Activated naive CD4-positive, alpha-beta T cell treated with anti-CD3 and anti-CD28 coated beads, Interleukin-2, amount 50 U/mL, for 16 hours (primary cell): ENCODE results near the gene ASNS.
A peak's percentile ranks its signal among the peaks of the same experiment; 100 is the strongest.
"Not testable (repeated sequence)": the region's sequence is repeated elsewhere in the genome, so short reads cannot be mapped to it uniquely, and the experiment has no call there.

Experiments
- DNase-seq: peaks from one replicate; pipeline ENCODE4 v3.0.0-alpha.2; 2020

ASNS gene

GRCh38 chr7:97872025-97872669, at the start of gene ASNS:
Gene ASNS, minus strand, starts transcription at chr7:97872408. Its CDS starts 3,252 bp downstream, at chr7:97869156.
- DNase-seq = peak; percentile 95

- DNase-seq = not testable (repeated sequence)
Observed at GRCh38 chr7:97921254-97921653, 49.0 kb upstream of the ASNS start.

GRCh38 chr7:97915267-97915666, 43.1 kb upstream of the ASNS start:
- not testable (repeated sequence) for DNase-seq

DNA sequence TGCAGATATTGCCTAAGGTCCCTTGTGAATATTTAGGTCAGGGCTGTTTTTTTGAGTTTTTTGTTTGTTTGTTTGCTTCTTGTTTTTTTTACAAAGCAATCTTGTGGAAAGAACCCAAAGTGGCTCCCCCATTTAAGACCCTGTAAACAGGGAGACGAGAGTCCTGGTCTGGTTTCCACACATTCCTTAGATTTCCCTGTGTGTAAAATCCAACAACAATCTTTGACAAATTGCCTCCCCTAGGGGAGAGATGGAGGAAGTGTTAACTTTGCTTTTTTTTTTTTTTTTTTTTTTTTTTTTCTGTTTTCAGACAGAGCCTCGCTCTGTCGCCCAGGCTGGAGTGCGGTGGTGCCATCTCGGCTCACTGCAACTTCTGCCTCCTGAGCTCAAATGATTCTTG, 40.1 kb upstream of the ASNS start:
- not testable (repeated sequence) for DNase-seq

GRCh38 chr7:97896893-97897292, 24.7 kb upstream of the ASNS start:
- not testable (repeated sequence) for DNase-seq

GRCh38 chr7:97891721-97892120, 19.5 kb upstream of the ASNS start:
- not testable (repeated sequence) for DNase-seq

- DNase-seq = not testable (repeated sequence)
Observed at GRCh38 chr7:97879527-97879926, 7.3 kb upstream of the ASNS start.

- DNase-seq = not testable (repeated sequence)
Observed at GRCh38 chr7:97874894-97875293, 2.7 kb upstream of the ASNS start.

DNA sequence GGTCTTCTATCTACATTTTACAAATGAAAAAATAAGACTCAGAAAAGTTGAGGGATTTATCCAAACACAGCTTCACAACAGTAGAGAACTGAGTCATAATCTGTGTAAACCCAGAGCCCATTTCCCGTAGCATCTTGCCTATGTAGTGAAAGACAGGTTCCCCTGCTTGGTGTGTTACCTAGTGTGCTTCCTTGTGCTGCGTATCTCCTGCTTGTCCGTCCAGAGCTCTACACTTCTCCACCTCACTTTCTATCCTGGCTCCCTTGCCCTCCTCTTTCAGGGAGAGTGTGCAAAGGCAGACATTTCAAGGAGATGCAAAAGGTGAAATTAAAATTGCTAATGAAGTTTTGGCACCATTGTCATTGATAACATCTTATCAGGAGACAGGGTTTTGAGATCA, 1.4 kb upstream of the ASNS start:
- DNase-seq = no peak

- DNase-seq = no peak
Observed at GRCh38 chr7:97871659-97872024, 566 bp downstream of the ASNS start.

- DNase-seq = no peak
Observed at GRCh38 chr7:97868788-97869187, 3.4 kb downstream of the ASNS start.

- DNase-seq = no peak
Observed at GRCh38 chr7:97868314-97868713, 3.9 kb downstream of the ASNS start.

DNA sequence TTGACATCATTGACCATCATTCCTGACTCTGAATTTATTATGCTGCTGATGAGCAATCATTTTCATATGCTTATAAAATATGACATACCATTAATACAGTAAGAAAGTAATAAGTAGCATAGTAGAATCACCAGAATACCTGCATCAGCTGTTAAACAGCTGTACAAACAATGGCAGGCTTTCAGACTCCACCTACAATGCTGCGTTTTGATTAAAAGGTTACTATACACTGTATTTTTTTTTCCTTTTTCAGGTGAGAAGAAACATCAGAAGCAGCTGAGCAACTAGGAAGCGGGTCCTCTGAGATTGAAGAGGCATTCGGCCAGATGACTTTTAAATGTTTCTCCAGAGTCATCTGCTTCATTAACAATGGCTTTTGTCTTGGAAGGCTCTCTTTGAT, 7.1 kb downstream of the ASNS start:
- DNase-seq = no peak

DNA sequence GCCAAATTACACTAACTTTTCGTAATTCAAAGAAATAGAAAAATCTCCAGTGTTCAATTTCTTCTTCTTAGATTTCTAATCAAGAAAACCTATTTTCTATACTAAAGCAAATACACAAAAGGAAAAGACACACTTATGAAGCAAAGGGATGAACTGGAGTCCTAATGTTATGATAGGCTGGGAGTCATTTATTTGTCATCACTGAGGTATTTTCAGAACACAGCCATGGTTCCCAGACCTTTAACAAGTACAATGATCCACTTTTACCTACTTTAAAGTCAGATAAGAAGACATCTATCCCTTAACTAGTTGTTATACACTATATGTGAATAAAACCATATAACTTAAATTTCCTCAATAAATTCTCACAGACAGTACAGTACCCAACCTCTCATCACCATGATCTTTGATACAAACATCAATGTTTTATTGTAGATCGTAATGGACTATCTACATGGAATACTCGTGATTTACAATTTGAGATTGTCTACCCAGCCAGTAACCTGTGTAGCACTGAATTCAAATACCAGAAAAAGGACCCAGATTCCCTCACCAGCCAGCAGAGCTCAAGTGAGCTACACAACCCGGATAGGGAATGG, 12.5 kb downstream of the ASNS start:
- no peak for DNase-seq

- no peak for DNase-seq
Observed at GRCh38 chr7:97858221-97858620, 14.0 kb downstream of the ASNS start.

DNA sequence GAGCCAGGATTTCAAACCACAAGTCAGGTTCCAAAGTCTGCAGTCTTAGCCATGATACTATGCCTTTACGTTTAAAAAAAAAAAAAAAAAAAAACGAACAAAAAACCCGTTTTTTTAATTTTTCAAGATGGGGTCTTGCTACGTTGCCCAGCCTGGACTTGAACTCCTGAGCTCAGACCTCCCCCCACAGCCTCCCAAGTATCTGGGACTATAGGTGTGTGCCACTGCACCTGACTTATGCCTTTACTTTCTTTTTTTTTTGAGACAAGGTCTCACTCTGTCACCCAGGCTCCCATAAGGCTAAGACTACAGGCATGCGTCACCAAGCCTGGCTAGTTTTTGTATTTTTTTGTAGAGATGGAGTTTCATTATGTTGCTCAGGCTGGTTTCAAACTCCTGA, 14.7 kb downstream of the ASNS start:
- DNase-seq = no peak

DNA sequence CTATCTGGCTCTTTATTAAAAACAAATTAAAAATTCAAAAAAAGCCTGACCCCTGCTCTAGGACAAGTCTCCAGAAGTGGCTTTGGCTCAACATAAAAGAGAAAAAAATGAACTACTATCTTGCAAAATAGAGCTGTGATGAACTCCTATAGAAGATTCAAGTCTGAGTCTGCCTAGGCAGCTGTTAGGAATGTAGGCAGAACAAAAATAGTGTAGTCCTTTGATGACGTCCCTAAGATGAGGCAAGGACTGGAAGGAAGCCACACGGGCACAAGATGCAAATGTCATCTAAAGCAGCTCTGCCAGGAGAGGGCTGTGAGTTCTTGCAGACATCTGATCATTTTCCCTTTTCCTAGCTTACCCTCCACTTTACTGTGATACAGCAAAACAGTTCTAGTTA, 20.5 kb downstream of the ASNS start:
- no peak for DNase-seq

DNA sequence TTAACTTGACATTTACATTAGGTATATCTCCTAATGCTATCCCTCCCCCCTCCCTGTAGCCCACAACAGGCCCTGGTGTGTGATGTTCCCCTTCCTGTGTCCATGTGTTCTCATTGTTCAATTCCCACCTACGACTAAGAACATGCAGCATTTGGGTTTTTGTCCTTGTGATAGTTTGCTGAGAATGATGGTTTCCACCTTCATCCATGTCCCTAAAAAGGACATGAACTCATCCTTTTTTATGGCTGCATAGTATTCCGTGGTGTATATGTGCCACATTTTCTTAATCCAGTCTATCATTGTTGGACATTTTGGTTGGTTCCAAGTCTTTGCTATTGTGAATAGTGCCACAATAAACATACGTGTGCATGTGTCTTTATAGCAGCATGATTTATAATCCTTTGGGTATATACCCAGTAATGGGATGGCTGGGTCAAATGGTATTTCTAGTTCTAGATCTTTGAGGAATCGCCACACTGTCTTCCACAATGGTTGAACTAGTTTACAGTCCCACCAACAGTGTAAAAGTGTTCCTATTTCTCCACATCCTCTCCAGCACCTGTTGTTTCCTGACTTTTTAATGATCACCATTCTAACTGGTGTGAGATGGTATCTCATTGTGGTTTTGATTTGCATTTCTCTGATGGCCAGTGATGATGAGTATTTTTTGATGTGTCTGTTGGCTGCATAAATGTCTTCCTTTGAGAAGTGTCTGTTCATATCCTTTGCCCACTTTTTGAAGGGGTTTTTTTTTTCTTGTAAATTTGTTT, 21.8 kb downstream of the ASNS start:
- DNase-seq = not testable (repeated sequence)

GRCh38 chr7:97847791-97848190, 24.4 kb downstream of the ASNS start:
- DNase-seq = no peak

DNA sequence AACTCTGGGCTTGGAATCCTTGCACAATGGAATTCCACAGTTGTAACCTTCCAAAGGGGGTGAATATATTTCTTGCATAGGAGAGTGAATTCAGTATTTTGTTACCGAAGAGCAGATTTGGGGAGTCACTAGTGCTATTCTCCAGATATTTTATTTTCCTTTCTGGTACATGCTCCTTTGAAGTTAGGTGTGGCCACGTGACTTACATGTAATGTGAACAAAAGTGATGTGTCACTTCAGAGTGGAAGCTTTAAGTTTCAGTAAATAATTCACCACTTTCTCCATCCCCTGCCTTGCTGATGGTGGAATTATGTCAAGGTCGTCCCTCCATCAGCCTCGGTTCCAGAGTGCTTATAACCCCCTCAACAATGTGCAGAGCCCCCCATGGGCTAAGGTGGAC, 25.3 kb downstream of the ASNS start:
- DNase-seq = no peak

DNA sequence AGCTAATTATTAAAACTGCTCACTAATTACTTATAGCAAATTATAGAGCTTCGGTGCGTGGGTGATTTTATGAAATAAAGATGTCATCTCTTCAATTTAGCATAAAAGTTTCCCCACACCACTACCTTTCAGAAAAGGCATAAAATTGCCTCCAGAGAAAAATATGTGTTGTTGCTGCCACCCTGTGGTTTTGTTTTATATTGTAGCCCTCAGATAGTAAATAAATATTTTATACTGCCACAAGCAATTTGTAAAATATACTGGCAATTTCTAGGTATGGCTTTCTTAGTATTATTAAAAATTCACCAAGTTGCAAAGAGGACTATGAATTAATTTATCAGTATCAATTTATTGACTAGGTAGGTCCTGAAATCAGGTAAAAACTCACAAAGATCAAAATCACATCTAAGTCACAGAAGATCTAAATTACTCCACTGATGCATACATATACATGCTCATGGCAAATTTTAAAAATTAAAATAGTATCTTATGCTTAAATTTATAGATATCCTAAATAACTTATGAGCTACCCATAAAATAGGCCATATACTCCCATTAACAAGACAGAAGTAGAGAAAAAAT, 26.5 kb downstream of the ASNS start:
- no peak for DNase-seq

DNA sequence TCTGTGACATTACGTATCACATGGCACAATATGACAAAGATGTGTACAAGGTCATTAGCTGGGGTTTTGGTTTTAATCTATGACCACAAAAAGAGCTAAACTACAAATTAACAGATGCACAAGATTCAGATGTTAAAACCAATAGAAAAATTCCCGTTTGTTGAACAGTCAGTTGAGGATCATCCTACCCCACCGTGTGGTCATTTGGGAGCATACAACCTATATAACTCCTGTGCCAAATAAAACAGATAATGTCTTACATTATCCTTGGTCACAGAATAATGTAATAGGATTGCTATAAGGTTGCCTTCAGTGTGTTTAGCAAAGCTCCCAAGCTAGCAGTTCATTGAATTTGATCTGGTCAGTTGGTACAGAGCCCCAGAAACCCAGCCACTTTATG, 28.2 kb downstream of the ASNS start:
- no peak for DNase-seq

DNA sequence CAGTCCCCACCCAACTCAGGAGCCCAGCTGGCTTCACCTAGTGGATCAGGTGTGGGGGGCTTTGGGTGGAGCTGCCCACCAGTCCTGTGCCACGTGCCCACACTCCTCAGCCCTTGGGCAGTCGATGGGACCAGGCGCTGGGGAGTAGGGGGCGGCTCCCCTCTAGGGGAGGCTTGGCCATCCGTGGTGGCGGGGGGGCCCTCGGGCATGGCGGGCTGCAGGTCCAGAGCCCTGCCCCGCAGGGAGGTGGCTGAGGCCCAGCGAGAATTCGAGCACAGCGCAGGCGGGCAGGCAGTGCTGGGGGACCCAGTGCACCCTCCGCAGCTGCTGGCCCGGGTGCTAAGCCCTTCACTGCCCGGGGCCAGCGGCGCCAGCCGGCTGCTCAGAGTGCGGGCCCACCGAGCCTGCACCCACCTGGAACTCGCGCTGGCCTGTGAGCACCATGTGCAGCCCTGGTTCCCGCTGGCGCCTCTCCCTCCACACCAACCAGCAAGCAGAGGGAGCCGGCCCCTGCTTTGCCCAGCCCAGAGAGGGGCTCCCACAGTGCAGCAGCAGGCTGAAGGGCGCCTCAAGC, 29.3 kb downstream of the ASNS start:
- DNase-seq = no peak

- DNase-seq = no peak
Observed at GRCh38 chr7:97842006-97842405, 30.2 kb downstream of the ASNS start.
